ENCODE data around the gene MEIS1. TPM values are rescaled to one million over a fixed set of nuclear protein-coding genes. Genes with fewer than 3 reads are reported as not detected.
"Not testable (repeated sequence)": the region's sequence is repeated elsewhere in the genome, so short reads cannot be mapped to it uniquely, and the experiment has no call there.

Gene MEIS1
- polyA plus RNA-seq (ENCODE audit: insufficient read length in 3 of 3): 100 to 1,000 TPM; 104 to 117 (median 113) TPM
- long read RNA-seq, donor 1, full-length matches to known transcripts: 27 of 116 reads
- long read RNA-seq, donor 1, partial matches to known transcripts: 74 of 116 reads
- long read RNA-seq, donor 1, other reads (novel, unspliced or antisense): 15 of 116 reads
- long read RNA-seq, donor 2, full-length matches to known transcripts: 28 of 158 reads
- long read RNA-seq, donor 2, partial matches to known transcripts: 110 of 158 reads
- long read RNA-seq, donor 2, other reads (novel, unspliced or antisense): 20 of 158 reads
- long read RNA-seq, donor 3, full-length matches to known transcripts: 18 of 122 reads
- long read RNA-seq, donor 3, partial matches to known transcripts: 104 of 122 reads
- long read RNA-seq, donor 3, other reads (novel, unspliced or antisense): 0 of 122 reads
- long read RNA-seq, donor 4, full-length matches to known transcripts: 16 of 88 reads
- long read RNA-seq, donor 4, partial matches to known transcripts: 63 of 88 reads
- long read RNA-seq, donor 4, other reads (novel, unspliced or antisense): 9 of 88 reads
- long read RNA-seq, donor 5, full-length matches to known transcripts: 7 of 45 reads
- long read RNA-seq, donor 5, partial matches to known transcripts: 32 of 45 reads
- long read RNA-seq, donor 5, other reads (novel, unspliced or antisense): 6 of 45 reads
- long read RNA-seq, donor 6, full-length matches to known transcripts: 35 of 130 reads
- long read RNA-seq, donor 6, partial matches to known transcripts: 86 of 130 reads
- long read RNA-seq, donor 6, other reads (novel, unspliced or antisense): 9 of 130 reads
- long read RNA-seq, donor 7, full-length matches to known transcripts: 25 of 105 reads
- long read RNA-seq, donor 7, partial matches to known transcripts: 72 of 105 reads
- long read RNA-seq, donor 7, other reads (novel, unspliced or antisense): 8 of 105 reads
- long read RNA-seq, donor 8, full-length matches to known transcripts: 32 of 162 reads
- long read RNA-seq, donor 8, partial matches to known transcripts: 115 of 162 reads
- long read RNA-seq, donor 8, other reads (novel, unspliced or antisense): 15 of 162 reads
- long read RNA-seq, donor 9, full-length matches to known transcripts: 25 of 135 reads
- long read RNA-seq, donor 9, partial matches to known transcripts: 96 of 135 reads
- long read RNA-seq, donor 9, other reads (novel, unspliced or antisense): 14 of 135 reads
- long read RNA-seq, donor 10, full-length matches to known transcripts: 19 of 105 reads
- long read RNA-seq, donor 10, partial matches to known transcripts: 86 of 105 reads
- long read RNA-seq, donor 10, other reads (novel, unspliced or antisense): 0 of 105 reads
- long read RNA-seq, donor 11, full-length matches to known transcripts: 14 of 61 reads
- long read RNA-seq, donor 11, partial matches to known transcripts: 47 of 61 reads
- long read RNA-seq, donor 11, other reads (novel, unspliced or antisense): 0 of 61 reads
- long read RNA-seq, donor 12, full-length matches to known transcripts: 60 of 210 reads
- long read RNA-seq, donor 12, partial matches to known transcripts: 122 of 210 reads
- long read RNA-seq, donor 12, other reads (novel, unspliced or antisense): 28 of 210 reads
- long read RNA-seq, donor 13, full-length matches to known transcripts: 10 of 73 reads
- long read RNA-seq, donor 13, partial matches to known transcripts: 63 of 73 reads
- long read RNA-seq, donor 13, other reads (novel, unspliced or antisense): 0 of 73 reads
- long read RNA-seq, donor 14: 0 reads
- long read RNA-seq, donor 15, full-length matches to known transcripts: 28 of 181 reads
- long read RNA-seq, donor 15, partial matches to known transcripts: 132 of 181 reads
- long read RNA-seq, donor 15, other reads (novel, unspliced or antisense): 21 of 181 reads
- long read RNA-seq, donor 16, full-length matches to known transcripts: 22 of 110 reads
- long read RNA-seq, donor 16, partial matches to known transcripts: 78 of 110 reads
- long read RNA-seq, donor 16, other reads (novel, unspliced or antisense): 10 of 110 reads

DNA sequence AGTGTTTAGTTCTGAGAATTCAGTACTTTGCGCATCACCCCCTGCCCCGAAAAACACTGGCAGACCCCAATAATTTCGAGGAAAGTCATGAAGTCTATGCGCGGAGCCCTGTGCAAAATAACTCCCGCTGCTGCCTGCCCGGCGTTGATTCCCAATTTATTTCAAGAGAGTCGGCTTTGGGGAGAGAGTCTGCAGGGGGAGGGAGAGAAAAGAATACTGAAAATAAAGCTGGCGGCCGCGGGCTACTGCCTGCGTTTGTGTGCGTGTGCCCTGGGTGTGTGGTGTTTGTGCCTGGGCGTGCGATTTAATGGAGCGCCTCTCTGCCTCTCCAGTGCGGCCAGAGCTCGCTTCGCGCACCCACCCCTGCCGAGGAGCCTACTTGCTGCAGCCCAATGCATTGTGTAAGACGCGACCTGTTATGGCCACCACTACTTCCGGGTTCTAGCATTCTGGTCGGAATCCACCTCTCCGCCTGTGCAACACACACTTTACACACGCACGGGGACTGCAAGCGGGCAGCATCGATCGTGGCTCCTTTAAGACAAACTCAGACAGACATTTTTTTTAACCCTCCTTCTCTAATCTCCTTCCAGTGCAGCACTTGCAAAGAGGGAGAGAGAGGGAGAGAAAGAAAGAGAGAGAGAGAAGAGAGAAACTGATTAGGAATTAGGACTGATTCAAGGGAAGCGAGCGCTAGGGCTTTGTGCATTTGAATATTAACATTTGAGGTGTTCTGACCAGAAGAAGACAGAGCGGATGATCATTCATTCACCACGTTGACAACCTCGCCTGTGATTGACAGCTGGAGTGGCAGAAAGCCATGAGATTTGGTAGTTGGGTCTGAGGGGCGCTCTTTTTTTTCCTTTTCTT is at the start of gene MEIS1:
Gene MEIS1 (plus strand): TSS at position 447 of the 870 bp plus-strand sequence. CDS start 732 bp downstream, outside the sequence.
- DNase-seq: peak; percentile 96

DNA sequence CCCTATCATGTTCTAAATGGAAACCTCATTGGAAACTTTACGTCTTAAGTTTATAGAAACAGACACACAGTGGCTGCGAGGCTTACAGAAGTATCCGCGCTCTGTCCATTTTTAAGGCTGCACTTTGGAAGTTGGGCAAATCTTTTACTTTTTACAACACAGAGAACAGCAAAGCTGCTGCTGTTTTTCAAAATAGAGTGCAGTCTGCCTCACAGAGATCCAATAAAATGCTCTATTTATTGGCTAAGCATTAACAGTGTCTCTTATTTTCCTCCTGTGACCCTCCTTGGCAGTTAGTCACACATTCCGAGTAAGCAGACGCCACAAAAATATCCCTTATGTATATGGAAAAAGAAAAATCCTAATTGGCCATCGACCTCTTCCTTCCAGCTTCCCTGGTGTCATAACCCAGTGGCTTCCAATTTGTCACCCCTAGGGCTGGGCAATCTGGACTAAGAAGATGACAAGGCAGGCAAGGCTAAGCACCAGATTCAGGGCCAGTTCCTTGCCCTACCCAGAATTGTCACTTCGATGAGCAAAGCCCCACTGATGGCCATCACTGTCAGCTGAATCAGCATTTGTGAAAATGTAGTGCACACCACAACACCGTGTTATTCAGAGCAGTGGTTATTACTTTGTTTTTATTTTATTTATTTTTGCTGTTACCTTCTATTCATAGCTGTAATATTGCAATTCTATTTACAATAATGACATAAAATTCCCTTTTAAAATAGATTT is 47.7 kb upstream of the MEIS1 start:
- DNase-seq: no peak

DNA sequence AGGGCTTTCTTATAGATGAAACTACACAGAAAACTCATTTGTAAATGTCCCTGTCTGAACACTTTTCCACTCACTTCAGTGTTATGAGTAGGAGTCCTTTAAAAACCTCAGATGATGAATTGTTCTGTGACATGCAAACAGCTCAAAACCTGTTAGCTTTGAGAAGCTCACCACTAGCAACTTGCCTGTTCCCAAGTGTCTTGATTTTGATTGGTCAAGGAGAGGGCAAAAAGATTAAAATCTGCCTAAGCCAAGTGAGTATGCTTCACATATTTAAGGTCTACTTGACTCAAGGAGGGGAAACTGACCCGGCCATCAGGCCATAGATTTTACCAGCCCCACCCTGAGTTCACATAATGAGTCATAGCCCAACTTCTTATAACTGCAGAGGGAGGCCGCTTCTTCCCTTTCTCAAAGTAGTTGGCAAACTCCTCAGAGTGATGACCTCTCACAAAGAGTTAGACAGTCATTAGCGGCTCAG is 45.2 kb upstream of the MEIS1 start:
- DNase-seq: no peak

DNA sequence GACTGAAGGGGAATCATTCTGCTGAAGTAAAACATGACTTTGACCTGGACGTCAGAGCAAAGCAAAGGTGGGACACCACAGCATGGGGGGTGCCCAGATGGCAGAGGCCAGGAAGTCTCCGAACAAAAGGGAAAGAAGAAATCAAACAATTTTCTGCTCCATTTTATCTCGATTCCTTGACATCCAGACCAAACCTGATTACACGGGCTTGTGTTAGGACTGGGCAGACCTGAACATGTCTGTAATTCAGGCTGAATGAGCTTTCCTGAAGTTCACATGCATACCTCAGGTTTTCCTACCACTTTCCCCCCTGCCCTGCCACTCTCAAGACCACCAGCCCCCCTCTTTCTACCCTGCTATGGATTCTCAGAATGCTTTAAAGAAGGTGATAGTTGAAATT is 44.8 kb upstream of the MEIS1 start:
- DNase-seq: no peak

DNA sequence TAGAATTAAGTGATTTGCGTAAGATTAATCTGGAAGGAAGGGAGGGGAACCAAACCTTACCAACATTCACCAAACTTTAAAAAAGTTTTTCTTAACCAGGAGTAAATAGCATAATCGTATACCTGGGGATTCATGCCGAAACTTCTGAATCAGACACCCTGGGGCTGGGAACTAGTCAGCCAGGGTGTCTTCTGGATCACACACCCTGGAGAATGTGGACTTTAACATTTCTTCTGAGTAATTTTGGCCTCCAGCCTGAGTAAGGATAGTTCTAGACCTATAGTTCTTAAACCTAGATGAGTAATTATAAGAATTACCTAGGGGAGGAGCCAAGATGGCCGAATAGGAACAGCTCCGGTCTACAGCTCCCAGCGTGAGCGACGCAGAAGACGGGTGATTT is 44.1 kb upstream of the MEIS1 start:
- DNase-seq: no peak

DNA sequence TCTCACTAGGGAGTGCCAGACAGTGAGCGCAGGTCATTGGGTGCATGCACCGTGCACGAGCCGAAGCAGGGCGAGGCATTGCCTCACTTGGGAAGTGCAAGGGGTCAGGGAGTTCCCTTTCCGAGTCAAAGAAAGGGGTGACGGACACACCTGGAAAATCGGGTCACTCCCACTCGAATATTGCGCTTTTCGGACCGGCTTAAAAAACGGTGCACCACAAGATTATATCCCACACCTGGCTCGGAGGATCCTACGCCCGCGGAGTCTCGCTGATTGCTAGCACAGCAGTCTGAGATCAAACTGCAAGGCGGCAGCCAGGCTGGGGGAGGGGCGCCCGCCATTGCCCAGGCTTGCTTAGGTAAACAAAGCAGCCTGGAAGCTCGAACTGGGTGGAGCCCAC is 43.7 kb upstream of the MEIS1 start:
- DNase-seq: not testable (repeated sequence)

DNA sequence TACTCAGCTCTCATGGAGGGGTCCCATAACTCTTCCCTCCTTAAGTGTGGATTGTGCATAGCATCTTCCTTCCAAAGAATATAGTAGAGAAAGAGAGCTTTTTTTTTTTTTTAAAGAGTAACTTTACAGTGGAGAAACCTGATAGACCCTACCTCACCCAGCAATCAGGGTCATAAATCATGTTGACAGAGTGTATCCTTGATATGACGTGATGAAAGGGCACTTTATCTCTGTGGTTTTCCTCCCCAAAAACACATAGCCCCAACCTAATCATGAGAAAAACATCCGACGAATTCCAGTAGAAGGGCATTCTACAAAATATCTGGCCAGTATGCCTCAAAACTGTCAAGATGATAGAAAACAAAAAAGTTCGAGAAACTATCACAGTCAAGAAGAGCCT is 29.5 kb upstream of the MEIS1 start:
- no peak for DNase-seq

DNA sequence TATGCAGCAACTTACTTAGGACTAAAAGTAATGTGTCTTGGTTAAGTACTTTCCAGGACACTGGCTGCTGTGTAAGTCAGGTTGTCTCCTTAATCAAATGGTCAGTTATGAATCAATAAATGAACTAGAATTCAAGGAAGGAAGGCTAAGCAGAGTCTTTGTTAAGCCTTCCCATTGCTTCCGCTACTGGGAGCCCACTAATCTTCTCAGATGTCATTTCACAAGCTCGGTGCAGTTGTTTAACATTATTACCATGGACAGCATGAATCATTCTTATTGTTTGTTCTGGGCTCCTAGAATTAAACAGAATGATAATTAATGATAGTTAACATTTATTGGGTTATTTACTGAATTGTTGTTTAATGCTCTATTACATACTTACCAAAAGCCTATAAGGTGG is 26.0 kb upstream of the MEIS1 start:
- no peak for DNase-seq

DNA sequence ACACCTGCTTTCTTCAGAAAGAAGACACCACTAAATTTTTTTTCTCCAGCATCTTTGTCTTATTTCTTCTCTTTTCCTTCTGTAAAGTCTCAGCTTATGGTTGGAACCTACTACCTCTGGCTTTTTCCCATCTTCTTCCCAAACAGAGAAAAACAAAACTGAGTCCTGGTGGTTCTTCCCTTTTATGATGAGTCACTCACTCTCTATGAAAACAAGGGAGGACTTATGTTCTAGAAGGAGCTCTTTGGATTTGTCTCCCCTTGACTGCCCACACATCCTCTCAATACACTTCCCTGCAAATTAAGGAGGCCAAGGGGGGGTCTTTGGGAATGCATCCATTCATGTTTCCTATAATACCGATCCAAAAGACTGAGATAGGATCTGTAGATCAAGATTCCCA is 22.1 kb upstream of the MEIS1 start:
- no peak for DNase-seq

DNA sequence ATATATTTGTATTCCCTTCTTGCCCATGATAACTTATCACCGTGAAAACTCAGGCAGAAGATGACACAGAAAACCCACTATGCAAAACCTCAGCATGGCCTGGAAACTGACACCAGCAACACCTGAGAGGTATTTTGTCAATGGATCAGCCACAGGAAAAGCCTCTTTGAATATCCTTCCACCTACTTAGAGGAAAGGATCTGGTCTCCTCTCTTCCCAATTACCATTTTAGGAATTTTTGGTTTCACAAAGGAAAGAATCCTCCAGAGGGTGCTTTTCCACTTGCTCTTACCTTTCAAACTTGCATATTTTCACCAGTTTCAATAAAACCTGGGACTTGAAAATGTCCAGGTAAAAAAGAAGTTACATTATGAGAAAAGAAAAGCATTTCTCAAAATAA is 20.0 kb upstream of the MEIS1 start:
- DNase-seq: no peak

DNA sequence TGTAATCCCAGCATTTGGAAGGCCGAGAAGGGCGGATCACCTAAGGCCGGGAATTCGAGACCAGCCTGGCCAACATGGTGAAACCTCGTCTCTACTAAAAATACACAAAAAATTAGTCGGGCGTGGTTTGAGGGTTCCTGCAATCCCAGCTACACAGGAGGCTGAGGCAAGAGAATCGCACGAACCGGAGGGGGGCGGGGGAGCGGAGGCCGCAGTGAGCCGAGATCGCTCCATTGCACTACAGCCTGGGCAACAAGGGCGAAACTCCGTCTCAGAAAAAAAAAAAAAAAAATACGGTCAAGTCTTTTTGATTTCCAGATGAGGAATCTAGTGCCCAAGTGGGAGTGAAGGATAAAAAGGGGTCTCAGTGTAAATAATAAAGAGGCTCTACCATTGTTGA is 16.5 kb upstream of the MEIS1 start:
- DNase-seq: no peak

DNA sequence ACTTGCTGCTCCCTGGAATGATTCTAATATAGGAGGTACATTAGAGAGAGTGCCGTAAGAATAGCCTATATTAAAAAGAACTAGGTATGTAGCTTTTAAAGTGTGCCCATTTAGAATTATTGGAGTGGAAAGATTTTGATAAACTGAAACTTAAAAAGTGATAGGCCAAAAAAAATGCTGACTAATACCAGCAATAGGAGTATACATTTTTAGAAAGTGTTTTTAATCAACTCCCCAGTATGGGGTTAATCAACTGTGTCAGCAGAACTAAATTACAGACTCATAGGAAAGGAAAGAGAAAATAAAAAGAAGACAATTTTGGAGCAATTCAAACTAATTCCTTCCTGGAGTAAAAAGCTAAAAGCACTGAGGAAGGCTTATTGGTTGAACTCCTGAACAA is 13.3 kb upstream of the MEIS1 start:
- DNase-seq: no peak

DNA sequence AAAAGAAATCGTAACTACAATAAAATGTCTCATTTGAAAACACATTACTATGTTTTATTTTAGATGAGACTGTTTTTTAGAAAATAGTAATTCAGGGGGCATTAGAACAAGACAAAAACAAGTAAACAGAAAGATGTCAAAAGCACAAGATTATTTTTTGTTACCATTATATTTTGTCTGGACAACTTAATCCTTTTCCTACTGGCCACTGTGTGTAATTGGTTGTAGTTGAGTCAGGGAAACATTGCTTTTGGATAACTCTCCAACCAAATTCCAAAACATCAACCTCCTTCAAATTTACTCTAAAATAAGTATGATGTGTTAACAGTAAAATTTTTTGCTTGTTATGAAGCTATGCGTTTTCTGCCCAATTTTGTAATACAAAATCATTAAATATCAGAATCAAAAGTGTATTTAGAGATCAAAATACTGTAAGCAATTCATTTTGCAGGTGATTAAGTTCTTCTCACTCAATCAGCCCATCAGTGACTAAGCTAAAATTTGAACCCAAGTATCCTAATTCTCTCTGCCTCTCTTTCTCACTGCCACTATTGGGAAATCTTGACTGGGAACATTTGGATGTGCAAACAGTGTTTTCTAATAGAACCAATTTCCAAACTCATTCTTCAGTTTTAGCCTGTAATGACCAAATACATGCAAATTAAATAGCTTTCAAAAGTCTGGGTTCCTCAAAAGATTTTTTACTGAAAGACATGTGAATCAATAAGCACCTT is 11.4 kb upstream of the MEIS1 start:
- DNase-seq: no peak

DNA sequence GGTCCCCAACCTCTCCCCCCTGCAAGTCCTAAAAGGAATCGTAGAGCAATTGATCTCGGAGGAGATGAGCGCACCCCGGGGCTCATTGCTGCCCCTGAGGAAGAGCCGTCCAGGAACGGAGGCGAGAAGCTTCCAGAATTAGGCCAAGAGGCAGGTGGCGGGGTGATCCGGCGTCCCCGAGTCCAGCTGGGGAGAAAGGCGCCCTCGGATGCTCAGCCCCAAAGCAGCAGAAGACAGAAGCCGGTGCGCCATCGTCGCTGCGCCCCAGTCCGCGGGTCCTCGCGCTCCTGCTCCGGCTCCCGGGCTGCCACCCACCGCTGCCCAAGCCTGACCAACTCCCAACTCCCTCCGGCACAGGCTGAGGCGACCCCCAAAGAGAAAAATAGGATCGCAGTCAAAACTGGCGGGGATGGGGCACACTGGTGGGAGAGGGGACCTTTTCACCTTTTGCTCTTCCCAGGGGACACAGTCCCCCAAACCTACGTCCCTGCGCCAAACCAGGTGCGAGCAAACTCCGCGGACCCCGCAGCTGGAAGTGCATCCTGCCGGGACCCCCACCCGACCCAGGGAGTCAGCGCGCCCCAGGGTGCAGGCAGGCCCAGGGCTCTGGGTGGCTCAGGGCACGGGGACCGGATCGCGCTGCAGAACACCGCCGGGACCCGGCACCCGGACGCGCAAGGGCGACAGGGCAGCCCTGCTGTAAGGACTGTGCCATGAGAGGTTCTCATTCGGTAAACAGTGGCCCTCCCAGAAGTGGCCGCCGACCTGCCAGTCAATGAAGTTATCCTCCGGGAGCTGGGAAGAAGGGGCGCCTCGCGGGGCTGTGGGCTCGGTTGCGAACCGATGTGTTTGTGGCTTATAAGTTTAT is 8.4 kb upstream of the MEIS1 start:
- no peak for DNase-seq

DNA sequence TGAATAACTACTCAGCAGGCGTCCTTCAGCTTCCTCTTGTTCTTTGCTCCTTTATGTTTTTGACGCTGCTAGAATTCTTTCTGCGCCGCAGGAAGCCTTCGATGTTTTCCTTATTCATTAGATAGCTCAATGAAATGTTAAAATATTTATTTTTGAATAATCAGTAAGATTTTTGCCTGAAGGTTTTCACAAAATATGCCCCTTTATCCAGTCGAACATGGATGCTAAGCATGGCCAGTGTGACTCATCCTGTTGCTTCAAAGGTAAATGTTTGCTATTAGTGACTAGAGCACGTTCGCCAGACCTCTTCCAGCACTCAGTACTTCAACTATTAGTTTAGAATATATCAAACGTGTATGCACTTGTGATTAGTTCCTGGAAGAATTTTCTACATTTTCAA is 7.6 kb upstream of the MEIS1 start:
- DNase-seq: no peak

DNA sequence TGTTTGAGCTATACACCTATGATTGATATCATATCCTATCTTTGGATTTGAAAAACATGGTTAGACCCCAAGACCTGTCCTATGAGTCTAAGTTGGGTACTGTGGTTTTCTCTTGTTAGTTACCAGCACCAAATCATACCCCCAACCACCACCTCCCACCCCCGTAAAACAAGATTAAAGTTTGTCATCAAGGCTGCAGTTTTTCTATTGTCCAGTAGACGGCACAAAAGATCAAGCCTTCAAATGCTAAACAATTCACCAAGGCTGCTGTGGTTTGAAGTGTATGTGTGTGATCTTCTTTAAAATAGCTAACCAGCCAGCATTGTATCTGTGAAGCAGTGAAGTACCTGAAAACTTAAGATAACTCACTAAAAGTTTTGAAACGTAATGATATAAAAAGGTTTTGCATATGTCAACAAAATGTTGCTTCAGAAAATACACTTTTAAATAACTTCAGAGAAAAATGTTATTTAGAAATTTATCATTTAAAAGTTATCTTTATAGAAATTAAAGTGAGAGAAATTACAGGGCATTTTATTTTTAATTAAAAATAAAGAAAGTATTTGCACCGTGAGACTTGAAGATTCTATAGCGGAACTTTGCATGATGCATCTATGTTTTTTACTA is 5.8 kb upstream of the MEIS1 start:
- DNase-seq: no peak
